Endodermal cell (in vitro differentiated cells): ENCODE results near the gene TLE4. TPM values are rescaled to one million over a fixed set of nuclear protein-coding genes. Genes with fewer than 3 reads are reported as not detected.

Experiments used
- DNase-seq: peaks from one replicate; pipeline ENCODE4 v3.0.0-alpha.2; 2017
- H3K27ac ChIP-seq: 2 replicates; pipeline ENCODE4 v1.5.1; 2013; ENCODE audit warnings: mild to moderate bottlenecking, low read depth, low read length, moderate library complexity
- H3K27me3 ChIP-seq: 2 replicates; pipeline ENCODE4 v1.6.1; 2013; ENCODE audit warnings: mild to moderate bottlenecking, low read length, moderate library complexity; ENCODE audit not compliant: insufficient read depth, control insufficient read depth, poor library complexity, severe bottlenecking
- H3K36me3 ChIP-seq: 2 replicates; pipeline ENCODE4 v1.7.0; 2013; ENCODE audit warnings: mild to moderate bottlenecking, low read length, moderate library complexity; ENCODE audit not compliant: control insufficient read depth, insufficient read depth
- H3K4me1 ChIP-seq: one replicate; pipeline ENCODE4 v1.7.0; 2013; ENCODE audit warnings: low read length; ENCODE audit not compliant: control insufficient read depth, insufficient read depth
- H3K4me3 ChIP-seq: 2 replicates; pipeline ENCODE4 v1.5.1; 2013; ENCODE audit warnings: mild to moderate bottlenecking, low read length, moderate library complexity
- H3K9ac ChIP-seq: 2 replicates; pipeline ENCODE4 v1.6.1; 2013; ENCODE audit warnings: mild to moderate bottlenecking, low read length, moderate library complexity; ENCODE audit not compliant: poor library complexity, severe bottlenecking; ENCODE audit errors: extremely low read depth
- H3K9me3 ChIP-seq: 2 replicates; pipeline ENCODE4 v1.6.1; 2013; ENCODE audit warnings: mild to moderate bottlenecking, low read length, moderate library complexity; ENCODE audit not compliant: control insufficient read depth
- H3K27ac Mint-ChIP-seq: 2 replicates; pipeline ENCODE4 v1.8.0; 2020; ENCODE audit warnings: mixed read lengths
- H3K27me3 Mint-ChIP-seq: 2 replicates; pipeline ENCODE4 v1.8.0; 2021; ENCODE audit warnings: mild to moderate bottlenecking, mixed read lengths; ENCODE audit not compliant: insufficient read depth
- H3K36me3 Mint-ChIP-seq: 2 replicates; pipeline ENCODE4 v1.8.0; 2020; ENCODE audit warnings: low read depth, mixed read lengths
- H3K4me1 Mint-ChIP-seq: 2 replicates; pipeline ENCODE4 v1.8.0; 2020; ENCODE audit warnings: mixed read lengths
- H3K4me3 Mint-ChIP-seq: 2 replicates; pipeline ENCODE4 v1.8.0; 2020; ENCODE audit warnings: mild to moderate bottlenecking, moderate library complexity, mixed read lengths
- H3K9me3 Mint-ChIP-seq: 2 replicates; pipeline ENCODE4 v1.8.0; 2020; ENCODE audit warnings: mild to moderate bottlenecking, mixed read lengths
- CTCF ChIP-seq: fragments of 200-600 bp; sonication (generic); conservative IDR thresholded peaks from 2 replicates; pipeline ENCODE4 v1.5.0; 2021; ENCODE audit warnings: antibody characterized with exemption, mild to moderate bottlenecking
- WGBS, 2 experiments: methylation state at CpG; one replicate each; pipeline versions ENCODE4 v1.1.5 to v1.1.7; 2013; ENCODE audit warnings: missing lambda C conversion rate in 2 of 2, mixed read lengths in 1 of 2; ENCODE audit not compliant: insufficient coverage in 1 of 2, insufficient read length in 1 of 2; 5-methylcytosine and 5-hydroxymethylcytosine counted together
- total RNA-seq, 2 donors: library from RNA; stranded (reverse); fragmentation: NEBNext Ultra II Directional in 1 of 2; extraction: Animal tissue kit (Norgen Biotek cat#: 25700) in 1 of 2; gene quantifications; 2 replicates in 1 of 2; 3 replicates in 1 of 2; pipeline ENCODE4 v1.2.1, GENCODE V29; 2021

TLE4 gene
- total RNA-seq, 2 donors from 2014 or later: 16.7 to 25.5 TPM

- peaks cover 8% of the 10 kb centered on the region for H3K27me3 ChIP-seq
- peak; percentile 22 for TF ChIP-seq CTCF
- H3K9ac ChIP-seq: no peak overlapping the region
- 72% methylated on average over 3 of the region's 3 CpGs; no CpG with 5 or more reads in 1 of the 2 experiments for WGBS, 2 experiments
- no peak overlapping the region for H3K4me3 ChIP-seq
- H3K4me3 Mint-ChIP-seq: no peak overlapping the region
- H3K36me3 ChIP-seq: no peaks in the 10 kb centered on the region
- no peaks in the 10 kb centered on the region for H3K9me3 ChIP-seq
- no peaks in the 10 kb centered on the region for H3K9me3 Mint-ChIP-seq
- peaks cover 9% of the 10 kb centered on the region for H3K4me1 ChIP-seq
- DNase-seq: peak; percentile 50
- H3K27me3 Mint-ChIP-seq: peaks cover 10% of the 10 kb centered on the region
- H3K36me3 Mint-ChIP-seq: no peaks in the 10 kb centered on the region
- no peak overlapping the region for H3K27ac ChIP-seq
- peaks cover 24% of the 10 kb centered on the region for H3K4me1 Mint-ChIP-seq
- H3K27ac Mint-ChIP-seq: no peak overlapping the region
Measured at GRCh38 chr9:79768194-79768593, 196.4 kb downstream of the TLE4 start.

- Mint-ChIP-seq H3K36me3 (no peaks in the 10 kb centered on the region), H3K27ac (no peak overlapping the region), H3K4me3 (no peak overlapping the region), H3K27me3 (peaks cover 5% of the 10 kb centered on the region), H3K9me3 (no peaks in the 10 kb centered on the region), H3K4me1 (peaks cover 24% of the 10 kb centered on the region)
- no peak overlapping the region for H3K9ac ChIP-seq
- no peaks in the 10 kb centered on the region for H3K36me3 ChIP-seq
- H3K4me3 ChIP-seq: peak overlapping the region; percentile 13
- no peaks in the 10 kb centered on the region for H3K27me3 ChIP-seq
- peak; percentile 45 for TF ChIP-seq CTCF
- no peak overlapping the region for H3K27ac ChIP-seq
- peaks cover 9% of the 10 kb centered on the region for H3K4me1 ChIP-seq
- H3K9me3 ChIP-seq: no peaks in the 10 kb centered on the region
- 68 to 74% methylated on average over 3 to 4 of the region's 4 CpGs for WGBS, 2 experiments
- no peak for DNase-seq
Measured at GRCh38 chr9:79769476-79770275, 197.9 kb downstream of the TLE4 start.

- Histone ChIP-seq H3K4me1 (peaks cover 9% of the 10 kb centered on the region), H3K9me3 (no peaks in the 10 kb centered on the region), H3K9ac (no peak overlapping the region), H3K36me3 (no peaks in the 10 kb centered on the region), H3K27me3 (no peaks in the 10 kb centered on the region), H3K27ac (no peak overlapping the region), H3K4me3 (no peak overlapping the region)
- Mint-ChIP-seq H3K27ac (no peak overlapping the region), H3K4me3 (no peak overlapping the region), H3K27me3 (no peaks in the 10 kb centered on the region), H3K9me3 (no peaks in the 10 kb centered on the region), H3K4me1 (peaks cover 8% of the 10 kb centered on the region), H3K36me3 (no peaks in the 10 kb centered on the region)
- TF ChIP-seq CTCF: no peak
- no peak for DNase-seq
- WGBS, 2 experiments: 86 to 97% methylated on average over 1 of the region's 1 CpG
Measured at GRCh38 chr9:79774356-79774755, 202.6 kb downstream of the TLE4 start.
